ENCODE measurements around the gene XIST. TPM values are rescaled to one million over a fixed set of nuclear protein-coding genes. Genes with fewer than 3 reads are reported as not detected.
"Not testable (repeated sequence)": the region's sequence is repeated elsewhere in the genome, so short reads cannot be mapped to it uniquely, and the experiment has no call there.

The XIST gene
- 0.46 TPM for total RNA-seq
- long read RNA-seq = 0 reads

- ATAC-seq = no peak
- intact Hi-C loops (cut with DNase I) = loop anchor here (10.0 kb wide), 1 partner anchor 692 kb away; no protein-coding TSS in a partner anchor
- no peak for DNase-seq (ENCODE audit: missing footprints)
Observed at GRCh38 chrX:73852467-73852866, at the start of gene XIST. Gene XIST, minus strand, starts transcription at chrX:73852714.

GRCh38 chrX:73898315-73898714 is 45.8 kb upstream of the XIST start:
- intact Hi-C loops (cut with DNase I); ATAC-seq; DNase-seq (ENCODE audit: missing footprints): not testable (repeated sequence)

GRCh38 chrX:73892515-73893090 is 40.1 kb upstream of the XIST start:
- ATAC-seq; intact Hi-C loops (cut with DNase I); DNase-seq (ENCODE audit: missing footprints): not testable (repeated sequence)

- ATAC-seq; DNase-seq (ENCODE audit: missing footprints); intact Hi-C loops (cut with DNase I): not testable (repeated sequence)
Observed at GRCh38 chrX:73882260-73882659, 29.7 kb upstream of the XIST start.

GRCh38 chrX:73877687-73878086 is 25.2 kb upstream of the XIST start:
- DNase-seq (ENCODE audit: missing footprints) = no peak
- ATAC-seq = no peak
- intact Hi-C loops (cut with DNase I) = no loop called here

GRCh38 chrX:73876911-73877310 is 24.4 kb upstream of the XIST start:
- ATAC-seq (no peak), DNase-seq (ENCODE audit: missing footprints) (no peak)
- intact Hi-C loops (cut with DNase I) = no loop called here

GRCh38 chrX:73868916-73869315 is 16.4 kb upstream of the XIST start:
- DNase-seq (ENCODE audit: missing footprints) (no peak), ATAC-seq (no peak)
- intact Hi-C loops (cut with DNase I) = no loop called here

- ATAC-seq (no peak), DNase-seq (ENCODE audit: missing footprints) (no peak)
- intact Hi-C loops (cut with DNase I) = no loop called here
Observed at GRCh38 chrX:73867144-73867543, 14.6 kb upstream of the XIST start.

- DNase-seq (ENCODE audit: missing footprints) (no peak), ATAC-seq (no peak)
- intact Hi-C loops (cut with DNase I) = no loop called here
Observed at GRCh38 chrX:73863852-73864251, 11.3 kb upstream of the XIST start.

GRCh38 chrX:73863268-73863667 is 10.8 kb upstream of the XIST start:
- no peak for DNase-seq (ENCODE audit: missing footprints)
- intact Hi-C loops (cut with DNase I) = no loop called here
- ATAC-seq = no peak

GRCh38 chrX:73859622-73860021 is 7.1 kb upstream of the XIST start:
- no peak for DNase-seq (ENCODE audit: missing footprints)
- intact Hi-C loops (cut with DNase I) = loop anchor here (5.0 to 10.0 kb wide), 3 partner anchors 273 to 685 kb away; no protein-coding TSS in a partner anchor
- no peak for ATAC-seq

GRCh38 chrX:73855546-73855945 is 3.0 kb upstream of the XIST start:
- ATAC-seq (no peak), DNase-seq (ENCODE audit: missing footprints) (no peak)

GRCh38 chrX:73852022-73852421 is 492 bp downstream of the XIST start:
- ATAC-seq (no peak), DNase-seq (ENCODE audit: missing footprints) (no peak)
- intact Hi-C loops (cut with DNase I) = loop anchor here (10.0 kb wide), 1 partner anchor 693 kb away; no protein-coding TSS in a partner anchor

More at GRCh38 chrX:73855546-73855945, 3.0 kb upstream of the XIST start:
- intact Hi-C loops (cut with DNase I) = loop anchor here (1.0 to 10.0 kb wide), 5 partner anchors 159 to 689 kb away; no protein-coding TSS in a partner anchor

- intact Hi-C loops (cut with DNase I) = loop anchor here (10.0 kb wide), 1 partner anchor 693 kb away; no protein-coding TSS in a partner anchor
- ATAC-seq (no peak), DNase-seq (ENCODE audit: missing footprints) (no peak)
Observed at GRCh38 chrX:73851014-73852009, 1.2 kb downstream of the XIST start.

GRCh38 chrX:73850124-73851013 is 2.1 kb downstream of the XIST start:
- no peak for DNase-seq (ENCODE audit: missing footprints)
- ATAC-seq = no peak
- intact Hi-C loops (cut with DNase I) = loop anchor here (10.0 kb wide), 1 partner anchor 694 kb away; no protein-coding TSS in a partner anchor

GRCh38 chrX:73849073-73849472 is 3.4 kb downstream of the XIST start:
- intact Hi-C loops (cut with DNase I) = no loop called here
- DNase-seq (ENCODE audit: missing footprints) (no peak), ATAC-seq (no peak)

GRCh38 chrX:73847991-73848390 is 4.5 kb downstream of the XIST start:
- intact Hi-C loops (cut with DNase I) = no loop called here
- ATAC-seq (no peak), DNase-seq (ENCODE audit: missing footprints) (no peak)

- ATAC-seq (no peak), DNase-seq (ENCODE audit: missing footprints) (no peak)
- intact Hi-C loops (cut with DNase I) = no loop called here
Observed at GRCh38 chrX:73847100-73847499, 5.4 kb downstream of the XIST start.

Measured in Right ventricle myocardium inferior (tissue), 1 donor.